Colonic mucosa (tissue), 4 donors: Measurements from ENCODE around the gene VAMP2. TPM values are rescaled to one million over a fixed set of nuclear protein-coding genes. Genes with fewer than 3 reads are reported as not detected.

ENCODE experiments used
- DNase-seq: peaks from one replicate; pipeline ENCODE4 v3.0.0-alpha.2; 2020
- H3K27ac ChIP-seq: fragments of 200-600 bp; one replicate; pipeline ENCODE4 v1.8.0; 2021
- H3K27me3 ChIP-seq: fragments of 200-600 bp; one replicate; pipeline ENCODE4 v1.8.0; 2021
- H3K36me3 ChIP-seq: fragments of 200-600 bp; one replicate; pipeline ENCODE4 v1.8.0; 2021
- H3K4me1 ChIP-seq: fragments of 200-600 bp; one replicate; pipeline ENCODE4 v1.8.0; 2021; ENCODE audit warnings: mild to moderate bottlenecking
- H3K4me3 ChIP-seq: fragments of 200-600 bp; one replicate; pipeline ENCODE4 v1.8.0; 2021
- H3K9ac ChIP-seq, 2 donors: one replicate each; pipeline ENCODE4 v1.7.0; 2013; ENCODE audit warnings: control low read depth in 2 of 2, low read depth in 2 of 2, low read length in 2 of 2
- H3K9me3 ChIP-seq: fragments of 200-600 bp; one replicate; pipeline ENCODE4 v1.8.0; 2021
- intact Hi-C: fragments of 100-400 bp; cut with DNase I; formaldehyde crosslinking; loops from one replicate; pipeline ENCODE4 v1.14.1; 2022
- total RNA-seq, 2 donors: library from RNA; stranded (reverse); fragmentation: NEBNext Ultra II Directional in 1 of 2; extraction: Animal tissue kit (Norgen Biotek cat#: 25700) in 1 of 2; gene quantifications; one replicate each; pipeline ENCODE4 v1.2.1, GENCODE V29; 2021
- TF ChIP-seq, protein P1 (sequence below): fragments of 200-600 bp; IDR thresholded peaks from one replicate; pipeline ENCODE4 v1.8.0; 2022; ENCODE audit warnings: antibody characterized with exemption, mild to moderate bottlenecking
- donor health status: healthy.
- donor health status: DM: no; HTN: no; CAD: no.
- donor health status: DM: no; HTN: no; CAD: no.

The VAMP2 gene, protein sequence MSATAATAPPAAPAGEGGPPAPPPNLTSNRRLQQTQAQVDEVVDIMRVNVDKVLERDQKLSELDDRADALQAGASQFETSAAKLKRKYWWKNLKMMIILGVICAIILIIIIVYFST
- total RNA-seq = 10 to 100 TPM; 34.0 to 38.8 TPM

DNA sequence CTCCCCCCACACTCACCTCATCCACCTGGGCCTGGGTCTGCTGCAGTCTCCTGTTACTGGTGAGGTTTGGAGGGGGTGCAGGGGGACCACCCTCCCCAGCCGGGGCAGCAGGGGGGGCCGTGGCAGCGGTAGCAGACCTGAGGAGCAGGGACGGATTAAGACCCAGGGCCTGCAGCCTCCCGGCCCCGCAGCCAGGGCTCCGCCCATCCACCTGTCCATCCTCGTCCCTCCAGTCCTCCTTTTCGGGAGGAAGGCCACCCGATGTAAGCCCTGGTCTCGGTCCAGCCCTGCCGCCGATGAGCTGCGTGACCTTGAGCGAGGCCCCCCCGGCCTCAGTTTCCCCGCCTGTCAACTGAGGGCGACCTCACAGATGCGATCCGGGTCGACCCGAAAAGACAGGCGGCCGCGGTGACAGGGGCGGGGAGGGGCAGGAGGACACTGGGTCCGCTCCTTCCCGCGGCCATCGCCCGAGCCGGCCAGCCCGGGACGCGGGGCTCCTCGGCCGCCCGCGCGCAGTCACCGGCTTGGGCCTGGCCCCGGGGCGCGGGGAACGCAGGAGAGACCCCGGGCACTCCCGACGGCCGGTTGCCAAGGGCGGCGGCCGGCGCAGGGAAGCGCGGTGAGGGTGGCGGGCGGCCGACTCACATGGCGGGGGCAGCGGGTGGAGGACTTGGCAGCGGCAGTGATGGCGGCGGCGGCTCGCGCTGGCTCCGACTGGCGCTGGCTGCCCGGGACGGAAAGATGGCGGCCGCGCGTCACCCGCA, at the start of gene VAMP2:
Gene VAMP2 (minus strand): TSS at position 716 of the 764 bp plus-strand sequence. CDS start 69 bp downstream, at position 647.
- TF ChIP-seq, protein P1, sequence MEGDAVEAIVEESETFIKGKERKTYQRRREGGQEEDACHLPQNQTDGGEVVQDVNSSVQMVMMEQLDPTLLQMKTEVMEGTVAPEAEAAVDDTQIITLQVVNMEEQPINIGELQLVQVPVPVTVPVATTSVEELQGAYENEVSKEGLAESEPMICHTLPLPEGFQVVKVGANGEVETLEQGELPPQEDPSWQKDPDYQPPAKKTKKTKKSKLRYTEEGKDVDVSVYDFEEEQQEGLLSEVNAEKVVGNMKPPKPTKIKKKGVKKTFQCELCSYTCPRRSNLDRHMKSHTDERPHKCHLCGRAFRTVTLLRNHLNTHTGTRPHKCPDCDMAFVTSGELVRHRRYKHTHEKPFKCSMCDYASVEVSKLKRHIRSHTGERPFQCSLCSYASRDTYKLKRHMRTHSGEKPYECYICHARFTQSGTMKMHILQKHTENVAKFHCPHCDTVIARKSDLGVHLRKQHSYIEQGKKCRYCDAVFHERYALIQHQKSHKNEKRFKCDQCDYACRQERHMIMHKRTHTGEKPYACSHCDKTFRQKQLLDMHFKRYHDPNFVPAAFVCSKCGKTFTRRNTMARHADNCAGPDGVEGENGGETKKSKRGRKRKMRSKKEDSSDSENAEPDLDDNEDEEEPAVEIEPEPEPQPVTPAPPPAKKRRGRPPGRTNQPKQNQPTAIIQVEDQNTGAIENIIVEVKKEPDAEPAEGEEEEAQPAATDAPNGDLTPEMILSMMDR = no peak
- intact Hi-C loops = no loop called here
- Histone ChIP-seq H3K4me1 (peaks cover 22% of the 10 kb centered on the region), H3K27ac (peak within 1 kb of the TSS; percentile 98), H3K9me3 (no peaks in the 10 kb centered on the region), H3K36me3 (no peaks in the 10 kb centered on the region), H3K9ac (peak within 1 kb of the TSS; percentile 98 to 100), H3K4me3 (peak within 1 kb of the TSS; percentile 96), H3K27me3 (no peaks in the 10 kb centered on the region)
- peak; percentile 78 for DNase-seq

DNA sequence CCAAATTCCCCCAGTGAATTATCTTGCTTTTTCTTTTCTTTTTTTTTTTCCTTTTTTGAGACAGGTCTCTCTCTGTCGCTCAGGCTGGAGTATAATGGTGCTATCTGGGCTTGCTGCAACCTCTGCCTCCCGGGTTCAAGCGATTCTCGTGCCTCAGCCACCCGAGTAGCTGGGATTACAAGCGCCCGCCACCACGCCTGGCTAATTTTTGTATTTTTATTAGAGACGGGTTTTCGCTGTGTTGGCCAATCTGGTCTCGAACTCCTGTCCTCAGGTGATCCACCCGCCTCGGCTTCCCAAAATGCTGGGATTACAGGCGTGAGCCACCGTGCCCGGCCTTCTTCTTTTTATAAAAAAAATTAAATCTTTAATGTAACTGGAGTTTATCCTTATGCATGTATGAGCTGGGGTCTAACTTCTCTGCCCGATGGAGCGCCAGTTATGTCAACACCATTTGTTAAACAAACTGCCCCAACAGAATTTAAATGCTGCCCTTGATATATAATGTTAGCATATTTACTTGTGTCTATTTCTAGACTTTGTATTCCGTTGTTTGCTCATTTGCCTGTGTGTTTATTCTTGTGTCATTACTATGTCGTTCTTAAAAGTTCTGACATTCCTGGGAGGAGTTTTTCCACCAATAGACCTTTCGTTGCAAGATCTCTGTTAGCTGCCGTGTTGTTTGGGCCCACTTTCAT, 48.2 kb upstream of the VAMP2 start:
- TF ChIP-seq, protein P1 = no peak
- H3K27ac ChIP-seq = peak overlapping the region; percentile 45
- no peaks in the 10 kb centered on the region for H3K9me3 ChIP-seq
- H3K27me3 ChIP-seq = no peaks in the 10 kb centered on the region
- peak overlapping the region; percentile 65 for H3K4me3 ChIP-seq
- intact Hi-C loops = no loop called here
- peaks cover 6% of the 10 kb centered on the region for H3K4me1 ChIP-seq
- peak overlapping the region; percentile 51 to 65 for H3K9ac ChIP-seq
- no peaks in the 10 kb centered on the region for H3K36me3 ChIP-seq
- DNase-seq = peak; percentile 39

DNA sequence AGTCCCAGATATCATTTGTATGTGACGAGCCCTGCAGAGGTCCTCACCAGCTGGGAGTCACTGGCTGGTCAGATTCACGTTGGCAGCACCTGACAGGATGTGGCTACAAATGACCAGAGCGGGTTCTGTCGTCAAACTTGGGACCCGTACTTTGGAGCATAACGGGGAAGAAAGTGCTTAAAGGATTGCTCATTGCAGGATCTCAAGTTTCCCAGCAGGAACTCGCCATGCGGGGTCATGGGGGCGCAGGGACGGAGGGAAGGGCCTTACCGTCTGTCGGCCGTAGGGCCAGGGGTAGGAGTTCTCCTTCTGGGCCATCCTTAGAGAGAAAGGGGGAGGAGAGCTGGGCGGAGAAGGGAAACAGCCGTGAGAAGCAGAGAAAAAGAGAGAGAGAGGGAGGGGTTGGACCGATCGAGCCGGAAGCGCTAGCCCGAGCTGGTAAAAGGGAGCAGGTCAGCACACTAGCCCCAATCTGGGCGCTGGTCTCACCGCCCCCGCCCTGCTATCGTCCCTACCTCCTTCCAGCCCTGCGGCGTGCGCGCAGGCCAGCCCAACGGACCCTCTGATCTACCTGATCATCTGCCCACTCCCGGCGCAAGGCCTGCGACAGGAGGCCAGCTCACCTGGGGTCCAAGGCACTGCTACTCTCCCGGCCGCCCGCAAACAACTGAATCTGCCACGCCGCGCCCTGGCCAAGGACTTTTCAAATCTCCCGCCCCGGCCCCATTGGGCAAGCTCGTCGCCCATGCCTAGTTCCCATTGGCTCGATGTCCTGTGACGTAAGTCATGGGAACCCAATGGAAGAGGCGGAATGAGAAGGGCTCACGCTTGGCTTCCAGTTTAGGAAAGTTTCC, 47.4 kb upstream of the VAMP2 start, which contains the start of gene AURKB:
Gene AURKB (minus strand): TSS at position 669 of the 854 bp plus-strand sequence. CDS start 351 bp downstream, at position 318.
- Histone ChIP-seq H3K4me1 (peaks cover 6% of the 10 kb centered on the region), H3K27ac (peak within 1 kb of the TSS; percentile 45), H3K9ac (peak within 1 kb of the TSS; percentile 51 to 65), H3K9me3 (no peaks in the 10 kb centered on the region), H3K27me3 (no peaks in the 10 kb centered on the region), H3K36me3 (no peaks in the 10 kb centered on the region), H3K4me3 (peak within 1 kb of the TSS; percentile 65)
- intact Hi-C loops = no loop called here
- peak; percentile 98 for DNase-seq
- TF ChIP-seq, protein P1 = no peak

DNA sequence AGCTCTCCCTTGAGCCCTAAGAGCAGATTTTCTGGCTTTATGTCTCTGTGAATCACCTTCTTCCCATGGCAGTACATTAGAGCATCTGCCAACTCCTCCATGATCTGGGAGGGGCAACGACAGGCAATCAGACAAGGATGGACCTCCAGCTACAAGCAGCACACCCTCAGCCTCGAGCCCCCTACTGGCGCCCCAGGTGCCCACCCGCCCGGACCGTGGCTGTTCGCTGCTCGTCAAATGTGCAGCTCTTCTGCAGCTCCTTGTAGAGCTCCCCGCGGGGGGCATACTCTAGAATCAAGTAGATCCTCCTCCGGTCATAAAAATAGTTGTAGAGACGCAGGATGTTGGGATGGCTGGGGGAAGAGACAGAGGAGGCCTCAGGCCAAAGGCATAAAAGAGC, 43.8 kb upstream of the VAMP2 start:
- Histone ChIP-seq H3K27me3 (no peaks in the 10 kb centered on the region), H3K27ac (no peak overlapping the region), H3K4me1 (peaks cover 6% of the 10 kb centered on the region), H3K9me3 (no peaks in the 10 kb centered on the region), H3K9ac (no peak overlapping the region), H3K36me3 (no peaks in the 10 kb centered on the region), H3K4me3 (no peak overlapping the region)
- TF ChIP-seq, protein P1 = no peak
- DNase-seq = no peak
- intact Hi-C loops = no loop called here
